ENCODE data around the gene BYSL. TPM values are rescaled to one million over a fixed set of nuclear protein-coding genes. Genes with fewer than 3 reads are reported as not detected.
A peak's percentile ranks its signal among the peaks of the same experiment; 100 is the strongest.

Gene BYSL
- total and polyA plus RNA-seq, 9 of the 15 experiments (the other 6 are each of a cell fraction or from before 2014, with no cell fraction given) = 22.2 to 92.3 (median 53.4) TPM

- TF ChIP-seq TSHZ1 (CRISPR knock-in tag; IDR thresholded peaks at IDR 0.05) (no peak), ETV1 (tag; conservative IDR thresholded peaks at IDR 0.05; ENCODE audit: low read depth) (no peak), KDM5B (IDR thresholded peaks at IDR 0.05; ENCODE audit: insufficient replicate concordance, low read depth, low read length) (no peak), ARID3B (CRISPR knock-in tag; IDR thresholded peaks at IDR 0.05; ENCODE audit: borderline replicate concordance) (no peak), DIDO1 (tag; IDR thresholded peaks at IDR 0.05; ENCODE audit: low read depth) (no peak), EP400 (IDR thresholded peaks at IDR 0.05) (peak; percentile 90; the same call in 1 of the 2 replicates), PRDM10 (IDR thresholded peaks at IDR 0.05; ENCODE audit: partially characterized antibody) (peak; percentile 35), TFAP4 (CRISPR knock-in tag; IDR thresholded peaks at IDR 0.05; ENCODE audit: borderline replicate concordance) (no peak), JUNB (CRISPR knock-in tag; conservative IDR thresholded peaks at IDR 0.05) (no peak), SAP30 (IDR thresholded peaks at IDR 0.05; ENCODE audit: borderline replicate concordance, insufficient read depth, low read depth, low read length, poor library complexity, severe bottlenecking) (peak; percentile 76), NKRF (IDR thresholded peaks at IDR 0.05; ENCODE audit: borderline replicate concordance) (peak; percentile 9; the same call in 1 of the 2 replicates), NFIC (IDR thresholded peaks at IDR 0.05) (no peak), BRCA1 (IDR thresholded peaks at IDR 0.05) (no peak), BRCA1 (CRISPR knock-in tag; IDR thresholded peaks at IDR 0.05) (no peak), NFYB (IDR thresholded peaks at IDR 0.05; ENCODE audit: extremely low read depth, insufficient read length) (no peak), TBL1XR1 (IDR thresholded peaks at IDR 0.05; ENCODE audit: low read length in 2 of 2) (no peak), KLF1 (tag; IDR thresholded peaks at IDR 0.05) (no peak)
These were observed 356 bp downstream of the BYSL start (continued) for GRCh38 chr6:41921712-41921998.
